WTC11 (cell line): Measurements from ENCODE around the gene EML6. TPM values are rescaled to one million over a fixed set of nuclear protein-coding genes. Genes with fewer than 3 reads are reported as not detected.

Experiments
- ATAC-seq: fragments of 200-7000 bp; cut with Tn5 transposase; 2 replicates; pipeline ENCODE4 v1.10.0; 2021; ENCODE audit warnings: mild to moderate bottlenecking, moderate library complexity
- CTCF ChIA-PET: fragments of 300-600 bp; sonication (Branson Sonifier 250); formaldehyde crosslinking; loops from one replicate; lab custom pipeline; 2021; ENCODE audit warnings: antibody characterized with exemption; lab: Charles Lee
- POLR2A ChIA-PET: fragments of 350-600 bp; sonication (Branson Sonifier 250); formaldehyde crosslinking; loops from one replicate; lab custom pipeline; 2021; ENCODE audit warnings: antibody characterized with exemption; lab: Charles Lee
- DNase-seq: peaks from one replicate; pipeline ENCODE4 v3.0.0; 2021; ENCODE audit warnings: low spot score
- H3K27ac Mint-ChIP-seq: 2 replicates; pipeline ENCODE4 v1.8.0; 2021; ENCODE audit warnings: mixed read lengths
- H3K27me3 Mint-ChIP-seq: 2 replicates; pipeline ENCODE4 v1.8.0; 2021; ENCODE audit warnings: low read depth, mild to moderate bottlenecking, moderate library complexity, mixed read lengths
- H3K36me3 Mint-ChIP-seq: 2 replicates; pipeline ENCODE4 v1.8.0; 2021; ENCODE audit warnings: mixed read lengths
- H3K4me1 Mint-ChIP-seq: 2 replicates; pipeline ENCODE4 v1.8.0; 2022; ENCODE audit warnings: mixed read lengths
- H3K4me3 Mint-ChIP-seq: 2 replicates; pipeline ENCODE4 v1.8.0; 2021; ENCODE audit warnings: mild to moderate bottlenecking, moderate library complexity, mixed read lengths
- H3K9me3 Mint-ChIP-seq: 2 replicates; pipeline ENCODE4 v1.8.0; 2021; ENCODE audit warnings: mixed read lengths
- ATF1 ChIP-seq: sonication (generic); formaldehyde crosslinking; IDR thresholded peaks from 2 replicates; pipeline ENCODE4 v1.8.1; 2023; ENCODE audit warnings: mild to moderate bottlenecking, moderate library complexity, missing genetic modification reagents
- ELF4 ChIP-seq: sonication (generic); formaldehyde crosslinking; IDR thresholded peaks from 2 replicates; pipeline ENCODE4 v1.8.1; 2022; ENCODE audit warnings: low read depth, mild to moderate bottlenecking, moderate library complexity, missing genetic modification reagents
- FOXJ3 ChIP-seq: sonication (generic); formaldehyde crosslinking; IDR thresholded peaks from 2 replicates; pipeline ENCODE4 v1.9.0; 2021; ENCODE audit warnings: missing genetic modification reagents, mild to moderate bottlenecking, borderline replicate concordance
- GABPB1 ChIP-seq: sonication (generic); formaldehyde crosslinking; IDR thresholded peaks from 2 replicates; pipeline ENCODE4 v1.8.1; 2023; ENCODE audit warnings: mild to moderate bottlenecking, missing genetic modification reagents
- HMGA2 ChIP-seq: fragments of 250-450 bp; sonication (Bioruptor Pico); IDR thresholded peaks from 2 replicates; pipeline ENCODE4 v1.4.0; 2021; ENCODE audit warnings: mild to moderate bottlenecking, moderate library complexity
- NFE2L1 ChIP-seq: sonication (generic); formaldehyde crosslinking; IDR thresholded peaks from 2 replicates; pipeline ENCODE4 v1.8.1; 2023; ENCODE audit warnings: missing genetic modification reagents
- TCF7 ChIP-seq: sonication (generic); formaldehyde crosslinking; IDR thresholded peaks from 2 replicates; pipeline ENCODE4 v1.8.0; 2022; ENCODE audit warnings: mild to moderate bottlenecking, low read depth, missing genetic modification reagents, moderate library complexity
- TEAD4 ChIP-seq: sonication (generic); formaldehyde crosslinking; IDR thresholded peaks from 2 replicates; pipeline ENCODE4 v1.8.0; 2022; ENCODE audit warnings: mild to moderate bottlenecking, missing genetic modification reagents
- ZNF232 ChIP-seq: sonication (generic); formaldehyde crosslinking; IDR thresholded peaks from 2 replicates; pipeline ENCODE4 v1.8.0; 2022; ENCODE audit warnings: mild to moderate bottlenecking, missing genetic modification reagents
- ZNF317 ChIP-seq: sonication (generic); formaldehyde crosslinking; IDR thresholded peaks from 2 replicates; pipeline ENCODE4 v1.8.1; 2023; ENCODE audit warnings: low read depth, mild to moderate bottlenecking, moderate library complexity, missing genetic modification reagents, borderline replicate concordance
- ZNF416 ChIP-seq: fragments of 250-450 bp; sonication (Bioruptor Pico); IDR thresholded peaks from 2 replicates; pipeline ENCODE4 v1.9.0; 2021; ENCODE audit warnings: mild to moderate bottlenecking, inconsistent platforms
- total RNA-seq: library from RNA; stranded (reverse); gene quantifications from 3 replicates; pipeline ENCODE4 v1.2.3, GENCODE V29; 2021
- TF ChIP-seq, protein P1 (sequence below): sonication (generic); formaldehyde crosslinking; IDR thresholded peaks from 2 replicates; pipeline ENCODE4 v1.8.1; 2023; ENCODE audit warnings: mild to moderate bottlenecking, missing genetic modification reagents
- TF ChIP-seq, protein P2 (sequence below): fragments of 250-450 bp; sonication (Bioruptor Pico); IDR thresholded peaks from 2 replicates; pipeline ENCODE4 v1.9.0; 2021; ENCODE audit warnings: moderate library complexity, mild to moderate bottlenecking, inconsistent platforms, borderline replicate concordance
- TF ChIP-seq, protein P3 (sequence below): fragments of 250-450 bp; sonication (Bioruptor Pico); conservative IDR thresholded peaks from 2 replicates; pipeline ENCODE4 v1.9.0; 2021; ENCODE audit warnings: mild to moderate bottlenecking
- TF ChIP-seq, protein P4 (sequence below): sonication (generic); formaldehyde crosslinking; conservative IDR thresholded peaks from 2 replicates; pipeline ENCODE4 v1.8.1; 2023; ENCODE audit warnings: mild to moderate bottlenecking, low read depth, missing genetic modification reagents, moderate library complexity
- TF ChIP-seq, protein P5 (sequence below): sonication (generic); formaldehyde crosslinking; IDR thresholded peaks from 2 replicates; pipeline ENCODE4 v1.8.1; 2022; ENCODE audit warnings: missing genetic modification reagents, borderline replicate concordance

Gene EML6
- total RNA-seq, 1 experiment from 2014 or later, result 2.1 TPM

DNA sequence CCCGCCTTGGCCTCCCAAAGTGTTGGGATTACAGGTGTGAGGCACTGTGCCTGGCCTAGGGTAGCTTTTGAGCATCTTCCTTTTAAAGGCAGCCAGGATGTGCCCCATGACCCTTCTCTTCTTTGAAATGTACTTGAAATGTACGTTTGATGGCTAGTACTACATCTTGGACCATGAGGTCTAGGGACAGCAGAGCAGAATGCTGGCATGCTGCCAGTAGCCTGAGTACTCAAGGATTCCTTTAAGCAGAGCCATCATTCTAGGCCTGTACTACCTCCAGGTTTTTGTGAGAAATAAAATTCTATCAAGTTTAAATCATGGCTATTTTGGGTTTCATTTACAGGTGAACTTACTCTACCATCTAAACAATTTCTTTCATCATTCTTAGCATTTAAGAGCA, 2.9 kb upstream of the EML6 start (continued):
- TF ChIP-seq, protein P1, sequence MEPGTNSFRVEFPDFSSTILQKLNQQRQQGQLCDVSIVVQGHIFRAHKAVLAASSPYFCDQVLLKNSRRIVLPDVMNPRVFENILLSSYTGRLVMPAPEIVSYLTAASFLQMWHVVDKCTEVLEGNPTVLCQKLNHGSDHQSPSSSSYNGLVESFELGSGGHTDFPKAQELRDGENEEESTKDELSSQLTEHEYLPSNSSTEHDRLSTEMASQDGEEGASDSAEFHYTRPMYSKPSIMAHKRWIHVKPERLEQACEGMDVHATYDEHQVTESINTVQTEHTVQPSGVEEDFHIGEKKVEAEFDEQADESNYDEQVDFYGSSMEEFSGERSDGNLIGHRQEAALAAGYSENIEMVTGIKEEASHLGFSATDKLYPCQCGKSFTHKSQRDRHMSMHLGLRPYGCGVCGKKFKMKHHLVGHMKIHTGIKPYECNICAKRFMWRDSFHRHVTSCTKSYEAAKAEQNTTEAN (CRISPR knock-in tag), result no peak
- TF ChIP-seq, protein P2, sequence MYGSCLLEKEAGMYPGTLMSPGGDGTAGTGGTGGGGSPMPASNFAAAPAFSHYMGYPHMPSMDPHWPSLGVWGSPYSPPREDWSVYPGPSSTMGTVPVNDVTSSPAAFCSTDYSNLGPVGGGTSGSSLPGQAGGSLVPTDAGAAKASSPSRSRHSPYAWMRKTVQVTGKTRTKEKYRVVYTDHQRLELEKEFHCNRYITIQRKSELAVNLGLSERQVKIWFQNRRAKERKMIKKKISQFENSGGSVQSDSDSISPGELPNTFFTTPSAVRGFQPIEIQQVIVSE, result no peak
- TF ChIP-seq ELF4 (CRISPR knock-in tag), result no peak
- TF ChIP-seq NFE2L1, result no peak
- no peak for TF ChIP-seq TCF7
- TF ChIP-seq ATF1, result no peak
- no peak for TF ChIP-seq TEAD4 (CRISPR knock-in tag)
- TF ChIP-seq, protein P3, sequence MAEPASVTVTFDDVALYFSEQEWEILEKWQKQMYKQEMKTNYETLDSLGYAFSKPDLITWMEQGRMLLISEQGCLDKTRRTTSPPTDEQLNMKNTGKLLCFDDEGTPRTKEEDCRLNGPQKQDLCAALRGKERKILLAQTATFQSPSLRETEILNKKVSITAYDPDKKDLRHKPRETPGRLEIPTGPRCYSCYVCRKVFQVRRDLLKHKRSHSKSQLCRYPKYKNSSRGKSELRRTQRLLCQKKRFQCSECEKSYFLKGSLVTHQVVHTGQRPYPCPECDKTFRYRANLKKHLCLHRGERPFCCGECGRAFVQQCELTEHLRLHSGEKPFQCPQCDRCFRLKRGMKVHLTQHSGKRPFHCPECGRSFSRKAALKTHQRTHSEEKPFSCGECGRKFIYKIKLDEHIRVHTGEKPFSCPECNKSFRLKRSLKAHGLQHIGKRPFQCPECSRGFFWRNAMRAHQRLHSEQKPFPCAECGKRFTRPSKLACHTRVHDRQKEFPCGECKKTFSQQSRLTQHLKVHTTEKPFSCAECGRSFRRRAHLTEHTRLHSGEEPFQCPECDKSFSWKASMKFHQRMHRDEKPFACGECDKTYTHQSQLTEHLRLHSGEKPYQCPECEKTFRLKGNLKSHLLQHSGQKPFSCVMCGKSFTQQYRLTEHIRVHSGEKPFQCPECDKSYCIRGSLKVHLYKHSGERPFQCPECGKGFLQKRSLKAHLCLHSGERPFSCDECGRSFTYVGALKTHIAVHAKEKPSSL (CRISPR knock-in tag), result no peak
- TF ChIP-seq, protein P4, sequence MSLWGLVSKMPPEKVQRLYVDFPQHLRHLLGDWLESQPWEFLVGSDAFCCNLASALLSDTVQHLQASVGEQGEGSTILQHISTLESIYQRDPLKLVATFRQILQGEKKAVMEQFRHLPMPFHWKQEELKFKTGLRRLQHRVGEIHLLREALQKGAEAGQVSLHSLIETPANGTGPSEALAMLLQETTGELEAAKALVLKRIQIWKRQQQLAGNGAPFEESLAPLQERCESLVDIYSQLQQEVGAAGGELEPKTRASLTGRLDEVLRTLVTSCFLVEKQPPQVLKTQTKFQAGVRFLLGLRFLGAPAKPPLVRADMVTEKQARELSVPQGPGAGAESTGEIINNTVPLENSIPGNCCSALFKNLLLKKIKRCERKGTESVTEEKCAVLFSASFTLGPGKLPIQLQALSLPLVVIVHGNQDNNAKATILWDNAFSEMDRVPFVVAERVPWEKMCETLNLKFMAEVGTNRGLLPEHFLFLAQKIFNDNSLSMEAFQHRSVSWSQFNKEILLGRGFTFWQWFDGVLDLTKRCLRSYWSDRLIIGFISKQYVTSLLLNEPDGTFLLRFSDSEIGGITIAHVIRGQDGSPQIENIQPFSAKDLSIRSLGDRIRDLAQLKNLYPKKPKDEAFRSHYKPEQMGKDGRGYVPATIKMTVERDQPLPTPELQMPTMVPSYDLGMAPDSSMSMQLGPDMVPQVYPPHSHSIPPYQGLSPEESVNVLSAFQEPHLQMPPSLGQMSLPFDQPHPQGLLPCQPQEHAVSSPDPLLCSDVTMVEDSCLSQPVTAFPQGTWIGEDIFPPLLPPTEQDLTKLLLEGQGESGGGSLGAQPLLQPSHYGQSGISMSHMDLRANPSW, result no peak
- no peak for TF ChIP-seq ZNF232 (CRISPR knock-in tag)
- TF ChIP-seq HMGA2 (CRISPR knock-in tag), result no peak
- TF ChIP-seq, all 79 proteins: peak for 0

DNA sequence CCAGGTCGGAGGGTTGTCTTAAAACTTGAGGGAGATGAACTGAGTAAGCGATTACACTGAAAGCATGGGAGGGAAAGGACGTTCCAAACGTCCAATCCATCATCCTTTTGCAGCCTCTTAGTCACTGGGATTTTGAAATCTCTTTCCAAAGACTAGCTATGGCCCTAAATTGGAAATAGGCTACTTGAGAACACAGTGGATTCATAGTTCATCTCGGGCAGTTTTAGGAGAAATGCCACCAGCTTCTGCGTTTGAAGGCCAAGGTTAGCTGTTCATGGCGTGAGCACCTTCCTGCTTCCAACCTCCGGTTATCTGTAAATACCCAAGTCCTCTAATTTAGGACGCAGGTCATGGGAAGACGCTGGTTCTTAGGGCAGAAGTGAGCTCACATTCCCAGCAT, 821 bp upstream of the EML6 start:
- no peaks in the 10 kb centered on the region for H3K36me3 Mint-ChIP-seq
- ATAC-seq (no peak; the same call in 1 of the 2 replicates), DNase-seq (no peak)
- H3K4me3 Mint-ChIP-seq, result peak overlapping the region; percentile 84
- H3K27me3 Mint-ChIP-seq, result peaks cover 56% of the 10 kb centered on the region
- ChIA-PET POLR2A (interaction anchor here (0.5 to 1.5 kb wide), 4 partner anchors 10 to 328 kb away, joined by 3 to 6 read pairs (median 4); partner anchors contain the start of gene RTN4), CTCF (interaction anchor here (1.1 to 2.3 kb wide), 4 partner anchors 14 to 669 kb away, joined by 4 to 13 read pairs (median 7); no protein-coding TSS in a partner anchor)
- peaks cover 7% of the 10 kb centered on the region for H3K4me1 Mint-ChIP-seq
- H3K9me3 Mint-ChIP-seq, result no peaks in the 10 kb centered on the region
- TF ChIP-seq FOXJ3 (CRISPR knock-in tag) (no peak), GABPB1 (no peak), ZNF416 (no peak), ZNF317 (CRISPR knock-in tag) (no peak)
- TF ChIP-seq, protein P5, sequence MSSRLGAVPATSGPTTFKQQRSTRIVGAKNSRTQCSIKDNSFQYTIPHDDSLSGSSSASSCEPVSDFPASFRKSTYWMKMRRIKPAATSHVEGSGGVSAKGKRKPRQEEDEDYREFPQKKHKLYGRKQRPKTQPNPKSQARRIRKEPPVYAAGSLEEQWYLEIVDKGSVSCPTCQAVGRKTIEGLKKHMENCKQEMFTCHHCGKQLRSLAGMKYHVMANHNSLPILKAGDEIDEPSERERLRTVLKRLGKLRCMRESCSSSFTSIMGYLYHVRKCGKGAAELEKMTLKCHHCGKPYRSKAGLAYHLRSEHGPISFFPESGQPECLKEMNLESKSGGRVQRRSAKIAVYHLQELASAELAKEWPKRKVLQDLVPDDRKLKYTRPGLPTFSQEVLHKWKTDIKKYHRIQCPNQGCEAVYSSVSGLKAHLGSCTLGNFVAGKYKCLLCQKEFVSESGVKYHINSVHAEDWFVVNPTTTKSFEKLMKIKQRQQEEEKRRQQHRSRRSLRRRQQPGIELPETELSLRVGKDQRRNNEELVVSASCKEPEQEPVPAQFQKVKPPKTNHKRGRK, result no peak
- peak overlapping the region; percentile 57; the same call in 1 of the 2 replicates for H3K27ac Mint-ChIP-seq
